Thyroid gland (tissue), 4 donors: ENCODE results near the gene DAAM2.

ENCODE experiments used
- POLR2A ChIP-seq, 2 donors: fragments of 450-650 bp; IDR thresholded peaks; one replicate each; pipeline ENCODE4 v1.6.1; 2017; ENCODE audit warnings: antibody characterized with exemption in 2 of 2, mild to moderate bottlenecking in 2 of 2, moderate library complexity in 1 of 2
- TF ChIP-seq, protein P1 (sequence below), 6 experiments: fragments of 200-600 bp in 3 of 6; fragments of 450-650 bp in 3 of 6; sonication (generic) in 3 of 6; IDR thresholded peaks; one replicate each; pipeline ENCODE4 v1.5.1; 2016 to 2019; ENCODE audit warnings: antibody characterized with exemption in 6 of 6, mild to moderate bottlenecking in 2 of 6, inconsistent platforms in 1 of 6, moderate library complexity in 1 of 6

DNA sequence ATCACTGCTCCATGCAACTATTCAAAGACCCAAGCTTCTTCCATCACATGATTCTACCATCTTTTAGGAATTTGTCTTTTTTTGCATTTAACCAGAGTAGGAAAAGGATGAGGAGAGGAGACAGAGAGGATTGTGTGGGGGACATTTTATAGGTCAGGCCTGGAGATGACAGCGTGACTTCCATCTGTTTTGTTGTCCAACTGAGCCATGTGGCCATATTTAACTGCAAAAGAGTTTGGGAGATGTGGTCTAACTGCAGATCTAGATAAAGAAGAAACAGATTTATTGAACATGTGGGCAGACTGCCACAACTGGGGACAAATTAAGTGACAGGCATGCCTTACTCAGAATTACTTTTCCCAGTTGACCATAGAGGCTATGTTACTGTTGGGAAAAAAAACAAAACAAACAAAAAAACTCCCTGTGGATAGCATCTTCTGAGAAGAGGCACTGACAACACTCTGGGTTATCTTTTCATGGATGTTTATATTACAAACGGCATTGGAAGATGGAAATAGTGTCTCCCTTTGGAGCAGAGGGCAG, 161.0 kb downstream of the DAAM2 start:
- TF ChIP-seq, protein P1, sequence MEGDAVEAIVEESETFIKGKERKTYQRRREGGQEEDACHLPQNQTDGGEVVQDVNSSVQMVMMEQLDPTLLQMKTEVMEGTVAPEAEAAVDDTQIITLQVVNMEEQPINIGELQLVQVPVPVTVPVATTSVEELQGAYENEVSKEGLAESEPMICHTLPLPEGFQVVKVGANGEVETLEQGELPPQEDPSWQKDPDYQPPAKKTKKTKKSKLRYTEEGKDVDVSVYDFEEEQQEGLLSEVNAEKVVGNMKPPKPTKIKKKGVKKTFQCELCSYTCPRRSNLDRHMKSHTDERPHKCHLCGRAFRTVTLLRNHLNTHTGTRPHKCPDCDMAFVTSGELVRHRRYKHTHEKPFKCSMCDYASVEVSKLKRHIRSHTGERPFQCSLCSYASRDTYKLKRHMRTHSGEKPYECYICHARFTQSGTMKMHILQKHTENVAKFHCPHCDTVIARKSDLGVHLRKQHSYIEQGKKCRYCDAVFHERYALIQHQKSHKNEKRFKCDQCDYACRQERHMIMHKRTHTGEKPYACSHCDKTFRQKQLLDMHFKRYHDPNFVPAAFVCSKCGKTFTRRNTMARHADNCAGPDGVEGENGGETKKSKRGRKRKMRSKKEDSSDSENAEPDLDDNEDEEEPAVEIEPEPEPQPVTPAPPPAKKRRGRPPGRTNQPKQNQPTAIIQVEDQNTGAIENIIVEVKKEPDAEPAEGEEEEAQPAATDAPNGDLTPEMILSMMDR (IDR thresholded peaks at IDR 0.05), result no peak
- no peak for TF ChIP-seq POLR2A (IDR thresholded peaks at IDR 0.05)
